ENCODE results near the gene ANTXR2. TPM values are rescaled to one million over a fixed set of nuclear protein-coding genes. Genes with fewer than 3 reads are reported as not detected.

ANTXR2 gene
- total and polyA plus RNA-seq, 2 of the 8 experiments (the other 6 are each of a cell fraction or from before 2014, with no cell fraction given): 1.1 to 7.5 TPM

DNA sequence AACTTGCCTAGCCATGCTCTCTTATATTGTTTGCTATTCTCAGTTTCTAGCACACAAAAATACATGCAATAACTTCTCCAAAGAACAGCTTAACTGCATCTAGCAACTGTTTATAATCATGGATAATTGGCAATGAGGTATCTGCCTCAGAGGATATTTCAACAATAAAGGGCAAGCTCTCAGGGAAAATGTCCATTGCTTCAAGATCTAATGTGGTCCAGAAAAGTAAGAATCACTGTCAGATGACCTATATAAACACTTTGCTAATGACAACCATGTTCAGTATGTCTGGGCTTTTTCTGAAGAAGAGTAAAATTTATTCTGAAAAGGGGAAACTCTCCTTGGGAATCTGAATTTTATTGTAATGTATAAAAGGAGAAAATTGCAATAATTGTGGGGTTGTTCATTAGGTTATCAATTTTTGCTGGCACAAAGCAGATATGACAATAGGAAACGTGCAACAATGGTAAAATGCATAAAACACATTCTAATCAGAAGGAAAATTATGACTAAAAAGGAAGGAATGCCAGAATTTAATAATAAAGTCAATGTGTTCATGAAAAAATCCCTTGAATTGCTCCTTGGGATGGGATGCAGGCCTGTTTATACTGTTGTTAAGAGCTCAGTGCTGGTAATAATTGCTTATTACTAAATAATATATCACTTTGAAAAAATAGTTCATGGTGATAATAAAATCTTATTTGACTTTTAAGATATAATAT, 90.3 kb downstream of the ANTXR2 start (continued):
- no peak for TF ChIP-seq CEBPB (IDR thresholded peaks at IDR 0.05; ENCODE audit: low read depth, low read length)
- TF ChIP-seq, protein P1, sequence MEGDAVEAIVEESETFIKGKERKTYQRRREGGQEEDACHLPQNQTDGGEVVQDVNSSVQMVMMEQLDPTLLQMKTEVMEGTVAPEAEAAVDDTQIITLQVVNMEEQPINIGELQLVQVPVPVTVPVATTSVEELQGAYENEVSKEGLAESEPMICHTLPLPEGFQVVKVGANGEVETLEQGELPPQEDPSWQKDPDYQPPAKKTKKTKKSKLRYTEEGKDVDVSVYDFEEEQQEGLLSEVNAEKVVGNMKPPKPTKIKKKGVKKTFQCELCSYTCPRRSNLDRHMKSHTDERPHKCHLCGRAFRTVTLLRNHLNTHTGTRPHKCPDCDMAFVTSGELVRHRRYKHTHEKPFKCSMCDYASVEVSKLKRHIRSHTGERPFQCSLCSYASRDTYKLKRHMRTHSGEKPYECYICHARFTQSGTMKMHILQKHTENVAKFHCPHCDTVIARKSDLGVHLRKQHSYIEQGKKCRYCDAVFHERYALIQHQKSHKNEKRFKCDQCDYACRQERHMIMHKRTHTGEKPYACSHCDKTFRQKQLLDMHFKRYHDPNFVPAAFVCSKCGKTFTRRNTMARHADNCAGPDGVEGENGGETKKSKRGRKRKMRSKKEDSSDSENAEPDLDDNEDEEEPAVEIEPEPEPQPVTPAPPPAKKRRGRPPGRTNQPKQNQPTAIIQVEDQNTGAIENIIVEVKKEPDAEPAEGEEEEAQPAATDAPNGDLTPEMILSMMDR (IDR thresholded peaks at IDR 0.05; ENCODE audit: control extremely low read depth in 1 of 3, insufficient read depth in 1 of 3, low read depth in 1 of 3, low read length in 3 of 3): no peak
- TF ChIP-seq SIN3A (conservative IDR thresholded peaks at IDR 0.05 in 1 of 2, IDR thresholded peaks at IDR 0.05 in 1 of 2; ENCODE audit: low read depth in 1 of 2, low read length in 2 of 2): no peak
- no peak for TF ChIP-seq JUN (IDR thresholded peaks at IDR 0.05; ENCODE audit: low read depth, low read length)

Data from H1 (cell line).